Stimulated activated CD8-positive, alpha-beta memory T cell treated with anti-CD3 and anti-CD28 coated beads, Interleukin-12 subunit alpha, Interleukin-12 subunit beta, amount 100 ng/mL, for 1 hour (primary cell): Measurements from ENCODE around the gene HIGD2A.
"Not testable (repeated sequence)": the region's sequence is repeated elsewhere in the genome, so short reads cannot be mapped to it uniquely, and the experiment has no call there.

Experiments
- DNase-seq: peaks from one replicate; pipeline ENCODE4 v3.0.0-alpha.2; 2020; ENCODE audit warnings: low read depth

HIGD2A gene

DNA sequence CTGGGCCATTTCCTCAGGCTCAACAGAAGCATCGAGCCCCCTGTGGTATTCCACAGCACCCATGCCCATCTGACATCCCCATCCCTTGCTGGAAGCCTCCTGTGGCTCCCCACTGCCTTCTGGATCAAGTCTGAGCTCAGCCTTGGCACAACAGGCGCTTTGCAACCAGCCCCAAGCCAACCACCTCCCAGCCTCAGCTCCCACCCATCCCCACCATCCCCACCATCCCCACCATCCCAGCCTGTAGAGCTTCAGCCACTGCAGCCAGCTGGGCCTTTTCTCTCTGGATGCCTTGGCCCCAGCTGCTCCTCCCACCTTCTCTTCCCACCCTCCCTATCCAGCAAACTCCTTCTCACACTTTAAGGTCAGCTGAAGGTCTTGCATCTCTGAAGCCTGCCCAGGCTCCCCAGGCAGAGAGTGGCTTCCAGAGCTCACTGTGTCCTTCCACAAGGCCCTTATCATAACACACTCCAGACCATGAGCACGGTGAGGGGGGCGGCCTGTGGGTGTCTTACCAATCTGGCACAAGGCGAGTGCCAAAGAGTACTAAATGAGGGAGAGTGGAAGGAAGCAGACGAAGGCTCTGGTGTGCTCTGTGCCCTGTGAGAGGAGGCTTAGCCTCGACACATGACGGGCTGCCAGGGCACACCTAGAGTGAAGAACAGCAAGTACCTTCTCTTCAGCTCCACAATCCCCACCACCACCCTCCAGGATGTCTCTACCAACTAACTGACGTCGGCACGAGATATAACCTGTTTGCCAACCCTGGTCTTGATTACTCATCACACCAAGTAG is 6.5 kb downstream of the HIGD2A start:
- DNase-seq, result no peak

DNA sequence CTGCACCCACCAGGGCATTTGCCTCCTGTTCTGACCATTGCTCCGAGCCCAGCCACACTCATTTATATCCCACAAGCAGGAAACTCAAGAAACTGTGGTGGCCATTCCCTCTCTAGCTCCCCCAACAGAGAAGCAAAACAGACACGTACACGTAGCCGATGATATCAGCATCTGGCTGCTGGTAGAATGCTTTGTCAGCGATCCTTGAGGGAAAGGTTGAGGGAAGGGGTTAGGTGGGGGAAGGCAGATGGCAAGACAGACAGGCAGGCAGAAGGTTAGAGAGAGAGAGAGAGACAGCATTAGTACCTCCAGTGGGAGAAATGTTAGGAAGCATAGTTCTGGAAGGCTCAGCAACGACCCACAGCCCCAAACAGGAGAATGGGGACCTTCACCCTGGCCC is 7.8 kb downstream of the HIGD2A start:
- DNase-seq, result no peak

DNA sequence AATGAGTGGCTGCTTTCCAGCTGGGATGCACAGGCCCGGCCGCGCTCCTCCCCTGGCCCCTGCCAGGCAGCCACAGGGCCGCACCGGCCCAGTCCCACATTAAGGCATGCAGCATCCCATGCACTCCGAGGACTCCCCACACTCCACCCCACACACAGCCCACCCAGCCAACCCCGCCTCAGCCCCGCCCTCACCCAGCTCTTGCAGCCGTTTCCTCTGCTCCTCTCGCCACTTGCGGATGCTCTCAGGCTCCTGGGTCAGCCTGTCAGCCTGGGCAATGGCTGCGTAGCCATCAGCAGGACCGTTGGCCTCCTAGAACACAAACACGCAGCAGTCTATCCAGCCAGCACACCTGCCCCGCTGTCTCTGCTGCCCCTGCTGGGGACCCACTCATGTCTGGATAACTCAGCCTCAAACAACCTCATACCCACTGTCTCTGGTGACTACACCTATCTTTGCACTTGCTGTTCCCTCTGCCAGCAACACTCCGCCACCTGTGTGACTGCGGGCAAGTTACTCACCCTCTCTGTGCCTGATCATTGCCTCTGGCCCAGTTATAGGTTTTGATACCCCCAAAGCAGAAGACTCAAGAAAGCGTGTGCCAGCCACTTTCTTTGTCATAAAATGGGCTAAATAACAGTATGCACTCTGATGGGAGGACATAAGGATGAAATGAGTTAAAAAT is 9.3 kb downstream of the HIGD2A start:
- DNase-seq, result no peak

DNA sequence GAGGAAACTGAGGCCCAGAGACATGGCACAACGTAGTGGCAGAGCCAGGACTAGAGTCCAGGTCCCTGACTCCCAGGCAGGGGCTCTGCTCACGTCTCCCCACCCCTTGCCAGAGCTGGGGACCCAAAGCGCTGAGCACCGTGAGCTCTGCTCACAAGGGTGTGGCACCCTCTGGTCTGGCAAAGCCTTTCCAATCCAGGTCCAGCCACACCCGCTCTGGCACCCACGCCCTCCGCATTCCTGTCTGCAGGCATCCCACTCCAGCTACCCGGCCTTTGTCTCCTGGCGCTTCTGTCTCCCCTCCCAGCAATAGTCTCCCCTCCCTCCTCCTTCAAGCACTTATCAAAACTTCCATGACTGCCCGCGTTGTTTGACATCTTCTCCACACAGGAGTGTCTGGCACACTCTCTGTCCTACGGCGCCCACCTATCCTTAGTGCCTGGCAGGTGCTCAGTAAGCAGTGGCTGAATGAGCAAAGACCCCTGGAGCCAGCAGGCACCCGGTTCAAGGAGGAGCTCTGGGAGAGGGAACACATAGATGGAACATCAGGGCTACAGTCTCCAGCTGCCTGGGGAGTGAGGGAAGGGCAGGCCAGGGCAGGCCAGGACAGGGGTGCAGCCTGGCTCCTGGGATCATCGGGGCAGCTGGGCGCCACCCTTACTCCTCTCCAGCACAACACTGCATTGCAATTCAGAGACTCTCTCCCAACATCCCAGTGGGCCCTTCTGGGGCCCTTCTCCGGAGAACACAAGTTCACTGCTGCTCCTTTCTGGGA is 12.0 kb downstream of the HIGD2A start:
- DNase-seq, result no peak

DNA sequence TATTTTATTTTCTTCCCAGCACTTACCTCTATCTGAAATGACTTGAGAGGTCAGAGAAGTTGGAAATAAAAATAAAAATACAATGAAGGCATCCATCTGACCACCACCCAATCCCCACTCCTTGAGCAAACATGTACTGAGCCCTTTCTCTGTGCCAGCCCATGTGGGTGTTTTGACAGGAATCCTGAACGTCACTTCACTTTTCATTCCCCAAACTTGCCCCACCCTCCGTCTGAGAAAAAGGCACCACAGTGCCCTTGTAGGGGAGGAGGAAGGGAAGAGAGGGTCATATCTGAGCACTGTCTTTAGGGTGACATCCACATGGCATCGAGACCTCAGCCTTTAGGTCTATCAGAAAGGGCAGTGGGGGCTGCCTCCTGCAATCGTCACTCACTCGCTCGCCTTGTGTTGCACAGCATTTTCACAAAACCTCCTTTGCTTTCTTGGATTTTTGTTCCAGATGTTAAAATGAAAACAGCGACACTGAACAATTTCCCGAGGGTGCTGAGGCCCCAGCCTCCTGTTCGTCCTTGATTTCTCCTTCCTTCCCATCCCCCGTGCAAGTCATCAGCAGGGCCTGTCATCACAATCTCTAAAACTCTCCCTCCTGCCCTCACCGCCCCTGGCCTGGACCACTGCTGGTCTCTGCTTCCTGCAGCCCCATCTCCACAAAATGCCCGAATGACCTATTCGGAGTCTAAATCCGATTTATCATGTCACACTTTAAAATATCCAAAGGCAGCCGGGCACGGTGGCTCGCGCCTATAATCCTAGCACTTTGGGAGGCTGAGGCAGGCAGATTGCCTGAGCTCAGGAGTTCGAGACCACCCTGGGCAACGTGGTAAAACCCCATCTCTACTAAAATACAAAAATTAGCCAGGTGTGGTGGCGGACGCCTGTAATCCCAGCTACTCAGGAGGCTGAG is 13.0 kb downstream of the HIGD2A start:
- no peak for DNase-seq

DNA sequence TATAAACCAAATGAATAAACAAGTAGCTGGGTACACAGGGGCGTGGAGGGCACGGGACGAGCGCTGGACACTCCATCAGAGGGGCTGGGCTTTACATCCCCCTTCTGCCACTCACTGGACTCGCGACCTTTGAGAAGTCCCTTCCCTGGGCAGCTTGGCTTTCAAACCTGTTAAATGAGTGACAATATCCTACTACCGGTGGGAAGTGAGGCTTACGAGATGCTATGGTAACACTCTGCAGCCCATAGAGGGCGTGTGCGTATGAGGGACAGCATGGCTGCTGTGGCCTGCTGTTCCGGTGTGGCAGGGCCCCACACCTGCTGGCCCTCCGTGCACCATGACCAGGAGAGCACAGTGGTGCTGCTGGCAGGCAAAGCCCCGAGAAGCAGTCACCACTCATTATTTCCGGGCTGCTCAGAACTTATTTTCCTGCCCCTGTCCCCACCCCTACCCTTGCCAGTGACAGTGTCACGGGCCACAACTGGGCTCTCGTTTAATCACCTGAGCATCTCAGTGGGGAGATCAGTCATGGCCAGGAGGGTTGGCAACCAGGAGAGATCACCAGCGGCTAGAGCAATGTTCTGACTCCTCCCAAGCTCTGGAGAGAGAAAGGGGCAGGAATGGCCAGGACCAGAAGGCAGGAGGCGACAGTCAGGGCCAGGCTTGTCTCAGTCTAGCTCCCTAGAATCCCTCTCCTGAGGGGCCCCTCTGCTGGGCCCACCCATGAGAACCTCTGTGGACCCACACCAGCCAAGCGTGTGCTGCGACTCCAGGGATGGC is 17.3 kb downstream of the HIGD2A start:
- no peak for DNase-seq

DNA sequence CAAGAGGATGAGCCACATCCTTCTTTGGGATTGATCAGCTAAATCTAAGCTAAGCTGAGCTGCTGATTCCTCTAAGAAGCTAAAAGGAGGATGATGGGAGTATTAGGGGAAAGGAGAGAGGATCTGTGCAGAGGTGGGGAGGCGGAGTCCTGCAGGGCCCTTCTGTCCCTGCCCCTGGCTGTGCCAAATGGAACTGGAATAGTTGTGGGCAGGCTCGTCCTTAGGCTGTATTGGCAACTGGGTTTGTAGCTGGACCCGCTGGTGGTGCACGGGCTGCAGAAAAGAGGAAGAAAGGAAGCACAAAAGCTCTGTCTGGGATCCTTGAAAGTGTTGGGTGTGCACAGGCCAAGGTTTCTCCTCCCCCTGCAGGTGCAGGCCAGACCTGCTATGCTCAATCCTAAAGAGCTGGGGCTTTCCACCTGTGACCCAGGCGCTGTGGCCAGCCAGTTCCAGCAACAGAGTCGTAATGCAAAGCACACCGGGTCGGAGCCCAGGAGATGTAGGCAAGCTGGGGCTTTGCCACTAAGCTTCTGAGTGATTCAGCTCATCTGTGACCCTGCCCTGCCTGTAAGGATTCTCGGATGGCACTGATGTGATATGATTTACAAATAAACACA is 18.0 kb downstream of the HIGD2A start:
- no peak for DNase-seq

DNA sequence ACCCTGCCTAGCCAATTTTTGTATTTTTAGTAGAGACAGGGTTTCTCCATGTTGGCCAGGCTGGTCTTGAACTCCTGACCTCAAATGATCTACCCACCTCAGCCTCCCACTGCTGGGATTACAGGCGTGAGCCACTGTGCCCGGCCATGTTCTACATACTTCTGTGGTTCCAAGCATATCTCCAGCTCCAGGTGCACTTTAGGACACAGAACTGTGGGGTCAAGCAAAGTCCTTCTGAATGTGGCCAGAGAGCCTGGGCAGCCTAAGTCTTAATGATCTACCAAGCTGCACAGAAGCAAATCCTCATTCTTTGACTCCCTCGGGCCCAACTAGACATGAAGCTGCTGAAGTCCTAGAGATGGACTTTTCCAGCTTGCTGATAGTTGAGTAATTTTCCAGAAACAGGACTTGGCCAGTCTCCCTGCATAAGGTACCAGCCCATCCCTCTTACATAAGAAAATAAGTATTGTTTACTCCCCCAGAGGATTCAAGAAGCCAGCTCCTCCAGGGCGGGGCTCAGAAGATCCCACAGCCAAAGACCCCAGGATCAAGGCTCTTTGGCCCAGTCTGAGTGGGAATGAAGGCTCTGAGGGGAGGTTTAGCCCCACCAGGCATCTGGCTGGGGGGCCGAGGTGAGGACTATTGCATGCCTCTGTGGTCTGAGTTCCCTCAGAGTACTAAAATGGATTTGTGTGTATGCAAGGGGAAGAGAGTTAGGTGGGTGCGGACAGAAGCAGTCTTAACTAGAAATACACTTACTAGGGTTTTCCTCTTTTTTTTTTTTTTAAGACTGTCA is 19.1 kb downstream of the HIGD2A start:
- DNase-seq, result no peak

DNA sequence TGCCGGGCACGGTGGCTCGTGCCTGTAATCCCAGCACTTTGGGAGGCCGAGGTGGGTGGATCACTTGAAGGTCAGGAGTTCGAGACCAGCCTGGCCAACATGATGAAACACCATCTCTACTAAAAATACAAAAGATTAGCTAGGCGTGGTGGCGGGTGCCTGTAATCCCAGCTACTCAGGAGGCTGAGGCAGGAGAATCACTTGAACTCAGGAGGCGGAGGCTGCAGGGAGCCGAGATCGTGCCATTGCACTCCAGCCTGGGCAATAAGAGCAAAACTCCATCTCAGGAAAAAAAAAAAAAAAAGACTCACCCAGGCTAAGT is 19.7 kb downstream of the HIGD2A start:
- not testable (repeated sequence) for DNase-seq

DNA sequence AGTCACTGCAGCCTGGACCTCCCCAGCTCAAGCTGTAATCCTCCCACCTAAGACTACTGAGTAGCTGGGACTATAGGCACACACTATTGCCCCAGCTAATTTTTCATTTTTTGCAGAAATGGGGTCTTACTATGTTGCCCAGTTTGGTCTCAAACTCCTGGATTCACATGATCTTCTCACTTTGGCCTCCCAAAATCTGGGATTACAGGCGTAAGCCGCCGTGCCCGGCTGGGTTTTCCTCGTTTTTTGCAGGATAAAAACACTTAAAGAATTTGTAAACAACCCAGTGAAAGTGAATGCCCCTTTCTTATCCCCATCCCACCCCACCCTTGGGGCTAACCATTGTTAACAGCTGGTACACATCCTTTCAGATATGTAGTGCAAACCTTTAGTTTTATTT is 20.0 kb downstream of the HIGD2A start:
- no peak for DNase-seq

DNA sequence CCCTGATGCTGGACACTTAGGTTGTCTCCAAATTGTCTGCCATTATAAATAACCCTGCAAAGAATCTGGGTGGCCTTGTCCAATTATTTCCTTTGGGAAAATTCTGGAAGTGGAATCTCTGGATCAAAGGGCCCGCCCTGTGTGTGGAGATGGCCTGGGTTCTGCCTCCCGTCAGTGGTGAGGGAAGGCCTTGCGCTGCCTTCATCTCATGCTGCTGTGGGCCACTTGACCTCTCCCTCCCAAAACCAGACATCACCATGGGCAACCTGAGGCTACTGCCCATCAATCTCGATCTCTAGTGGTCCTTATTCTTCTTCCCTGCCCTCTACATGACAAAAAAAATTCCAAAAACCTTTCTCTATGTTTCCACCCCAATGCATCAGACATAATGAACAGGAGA is 21.2 kb downstream of the HIGD2A start:
- no peak for DNase-seq

DNA sequence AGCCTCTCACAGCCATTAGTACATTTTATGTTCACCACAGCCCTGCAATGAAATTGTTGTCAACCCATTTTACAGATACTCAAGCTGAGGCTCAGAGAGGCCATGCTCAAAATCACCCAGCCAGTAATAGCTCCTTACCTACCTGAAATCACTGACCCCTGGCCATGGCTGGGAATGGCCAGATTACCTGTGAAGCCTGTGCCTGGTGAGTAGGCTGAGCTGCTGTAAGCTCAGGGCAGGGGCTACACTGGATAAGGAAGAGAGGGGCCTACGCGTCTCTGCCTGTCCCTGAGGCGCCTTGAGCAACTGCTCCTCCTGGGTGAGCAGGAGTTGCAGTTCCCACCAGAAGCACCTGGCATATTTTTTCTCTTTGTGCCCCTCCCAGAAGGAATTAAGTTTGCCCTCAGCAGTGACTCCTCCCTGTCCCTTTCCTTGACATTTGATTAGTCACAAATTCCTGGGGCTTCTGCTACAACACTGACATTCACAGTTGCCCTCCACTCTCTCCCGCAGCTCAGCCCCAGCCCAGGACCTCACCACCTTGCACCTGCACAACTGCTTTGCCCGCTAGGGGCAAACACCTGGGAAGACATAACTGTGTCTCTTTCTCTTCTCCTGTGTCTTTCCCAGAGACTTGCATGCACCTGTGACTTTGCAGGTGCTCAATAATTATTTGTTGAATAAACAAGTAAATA is 22.1 kb downstream of the HIGD2A start:
- DNase-seq, result no peak

DNA sequence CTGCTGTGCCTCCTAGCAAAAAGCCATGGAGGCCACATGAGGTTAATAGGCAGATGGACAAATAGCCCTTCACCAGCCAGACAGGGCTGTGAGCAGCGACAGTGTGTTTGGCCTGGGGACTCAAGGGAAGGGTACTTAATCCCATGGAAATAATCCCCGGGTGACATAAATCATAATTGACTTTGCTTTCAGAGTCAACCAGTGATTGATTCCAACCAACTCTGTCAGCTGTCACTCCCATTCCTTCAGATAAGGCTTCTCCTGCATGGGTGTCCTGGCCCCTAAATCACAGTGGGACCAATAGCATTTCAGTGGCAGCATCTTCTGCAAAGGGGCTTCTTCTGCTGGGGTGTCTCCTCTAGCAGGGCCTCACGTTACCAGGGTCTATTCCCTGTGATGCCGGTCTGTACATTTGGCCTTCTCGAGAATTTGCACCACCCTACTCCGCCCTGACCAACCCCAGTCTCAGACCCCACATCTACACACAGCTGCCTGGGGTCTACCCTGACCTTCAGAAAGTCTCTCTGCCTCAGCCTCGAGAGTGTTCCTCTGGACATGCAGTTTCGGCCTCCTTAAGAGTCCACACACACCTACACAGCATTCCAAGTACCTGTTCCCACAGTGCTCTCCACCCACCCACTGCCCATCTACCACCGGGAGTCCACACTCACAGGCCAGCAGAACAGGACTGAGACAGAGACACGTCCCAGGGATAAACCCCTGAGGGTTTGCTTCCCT is 24.1 kb downstream of the HIGD2A start:
- DNase-seq, result no peak

DNA sequence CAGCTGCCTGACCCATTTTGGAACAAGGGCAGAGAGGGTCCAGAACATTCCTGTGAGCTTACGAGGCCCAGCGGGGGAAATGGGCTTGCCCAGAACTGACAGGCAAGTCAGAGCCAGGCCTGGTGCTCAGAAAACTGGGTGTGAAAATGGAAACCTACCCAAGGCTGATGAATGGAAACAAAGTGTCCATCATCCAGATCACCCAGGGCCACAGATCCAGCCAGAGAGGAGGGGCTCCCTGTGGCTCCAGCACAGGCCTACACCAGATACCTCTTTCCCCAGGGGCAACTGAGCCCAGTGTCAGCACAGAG is 24.7 kb downstream of the HIGD2A start:
- no peak for DNase-seq

DNA sequence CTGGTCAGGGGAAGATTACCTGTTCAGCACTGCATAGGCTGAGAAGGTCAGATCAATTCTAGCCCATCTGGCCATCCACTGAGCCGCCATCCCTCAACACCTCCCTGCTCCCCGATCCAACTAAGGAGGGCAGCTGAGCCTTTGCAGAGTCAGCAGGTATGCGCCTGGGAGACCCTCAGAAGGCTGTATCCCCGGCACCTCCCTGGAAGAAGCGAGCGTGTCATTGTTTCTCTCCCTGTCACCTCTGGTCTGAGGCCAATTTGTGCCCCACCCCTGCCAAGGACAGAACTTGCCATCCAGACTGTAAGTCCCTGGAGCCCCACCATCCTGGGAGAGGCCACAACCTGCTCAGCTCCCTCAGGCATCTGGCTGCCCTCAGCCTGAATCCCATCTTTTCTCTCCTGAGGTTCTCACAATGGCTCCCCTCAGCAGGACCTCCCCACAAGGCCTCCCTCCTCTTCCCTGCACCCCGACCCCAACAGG is 25.2 kb downstream of the HIGD2A start:
- DNase-seq, result no peak

DNA sequence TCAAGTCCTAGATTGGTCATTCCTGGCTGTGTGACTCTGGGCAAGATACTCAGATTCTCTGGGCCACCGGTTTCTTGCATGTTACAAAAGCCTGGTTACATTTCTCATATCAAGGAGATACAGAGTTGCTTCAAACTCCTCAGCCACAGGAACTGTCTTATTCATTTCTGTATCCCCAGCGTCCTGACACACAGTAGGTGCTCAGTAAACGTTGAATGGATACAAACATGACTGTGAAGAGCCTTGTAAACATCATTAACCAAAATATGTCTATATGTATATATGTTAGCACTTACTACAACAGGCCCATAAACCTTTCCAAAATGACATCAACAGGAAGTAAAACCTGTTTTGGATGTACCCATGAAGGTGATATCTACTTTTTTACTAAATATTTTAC is 26.2 kb downstream of the HIGD2A start:
- DNase-seq, result no peak

DNA sequence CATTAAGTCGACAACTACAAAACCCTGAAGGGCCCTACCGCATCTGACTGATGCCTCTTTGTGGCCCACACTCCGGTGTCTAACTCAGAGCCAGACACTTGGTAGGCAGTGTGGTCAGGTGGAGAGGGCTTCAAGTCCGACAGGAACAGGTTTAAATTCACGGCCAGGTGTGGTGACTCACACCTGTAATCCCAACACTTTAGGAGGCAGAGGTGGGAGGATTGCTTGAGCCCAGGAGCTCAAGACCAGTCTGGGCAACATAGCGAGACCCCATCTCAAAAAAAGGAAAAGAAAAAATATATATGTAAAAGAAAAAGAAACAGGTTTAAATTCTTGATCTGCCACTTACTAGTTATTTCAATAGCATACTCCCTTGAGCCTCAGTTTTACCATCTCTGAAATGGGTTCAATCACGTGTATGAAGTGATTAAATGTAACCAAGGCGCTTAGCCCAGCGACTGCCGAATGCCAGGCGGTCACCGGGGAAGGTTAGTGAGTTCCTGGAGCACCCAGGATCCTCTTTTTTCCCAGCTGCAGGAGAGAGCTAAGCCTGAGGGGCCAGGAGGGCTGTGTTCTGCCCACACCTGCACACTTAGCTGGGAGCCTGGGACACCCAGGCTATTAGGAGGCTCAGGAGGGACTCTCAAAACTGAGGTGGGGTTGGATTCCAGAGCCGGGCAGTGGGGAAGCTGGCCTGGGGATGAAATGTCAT is 26.8 kb downstream of the HIGD2A start:
- DNase-seq, result no peak
